SKM-1 (cell line): ENCODE results near the gene TMEFF1.

ENCODE experiments used
- DNase-seq: peaks from one replicate; lab custom pipeline; 2025; ENCODE audit not compliant: unreplicated experiment; lab: John Stamatoyannopoulos, UW

Gene TMEFF1

GRCh38 chr9:100575006-100575405, 102.1 kb downstream of the TMEFF1 start:
- no peak for DNase-seq

- DNase-seq, result no peak
Observed at GRCh38 chr9:100575765-100576386, 102.9 kb downstream of the TMEFF1 start.

- DNase-seq, result no peak
Observed at GRCh38 chr9:100577776-100578448, 105.0 kb downstream of the TMEFF1 start, which contains the start of gene CAVIN4. Gene CAVIN4 (plus strand): TSS chr9:100578079. CDS start chr9:100578144, 65 bp downstream.

GRCh38 chr9:100578610-100579009, 105.7 kb downstream of the TMEFF1 start:
- DNase-seq, result no peak

GRCh38 chr9:100579665-100580064, 106.7 kb downstream of the TMEFF1 start:
- no peak for DNase-seq

GRCh38 chr9:100580257-100580656, 107.3 kb downstream of the TMEFF1 start:
- no peak for DNase-seq

- no peak for DNase-seq
Observed at GRCh38 chr9:100581081-100581480, 108.1 kb downstream of the TMEFF1 start.

- no peak for DNase-seq
Observed at GRCh38 chr9:100581661-100582060, 108.7 kb downstream of the TMEFF1 start.

- no peak for DNase-seq
Observed at GRCh38 chr9:100583014-100583802, 110.3 kb downstream of the TMEFF1 start.

GRCh38 chr9:100584951-100585350, 112.0 kb downstream of the TMEFF1 start:
- DNase-seq, result no peak

- no peak for DNase-seq
Observed at GRCh38 chr9:100586093-100586492, 113.1 kb downstream of the TMEFF1 start.

- DNase-seq, result no peak
Observed at GRCh38 chr9:100587375-100587774, 114.4 kb downstream of the TMEFF1 start.

- DNase-seq, result no peak
Observed at GRCh38 chr9:100589582-100589981, 116.6 kb downstream of the TMEFF1 start.

GRCh38 chr9:100590481-100590880, 117.5 kb downstream of the TMEFF1 start:
- no peak for DNase-seq

- no peak for DNase-seq
Observed at GRCh38 chr9:100591139-100591538, 118.2 kb downstream of the TMEFF1 start.

- DNase-seq, result no peak
Observed at GRCh38 chr9:100591639-100592412, 118.9 kb downstream of the TMEFF1 start.

GRCh38 chr9:100595391-100596199, 122.6 kb downstream of the TMEFF1 start:
- DNase-seq, result no peak

- no peak for DNase-seq
Observed at GRCh38 chr9:100597236-100597635, 124.3 kb downstream of the TMEFF1 start.

- peak; percentile 23 for DNase-seq
Observed at GRCh38 chr9:100598641-100599145, 125.7 kb downstream of the TMEFF1 start.

- no peak for DNase-seq
Observed at GRCh38 chr9:100600521-100601079, 127.7 kb downstream of the TMEFF1 start.
